Muscle layer of duodenum (tissue), 2 donors: ENCODE data around the gene ZNF354C.

ENCODE experiments used
- H3K27ac ChIP-seq: one replicate; pipeline ENCODE4 v1.7.0; 2013; ENCODE audit warnings: mild to moderate bottlenecking, low read length
- H3K27me3 ChIP-seq: one replicate; pipeline ENCODE4 v1.7.0; 2013; ENCODE audit warnings: low read depth, mild to moderate bottlenecking, control low read depth, low read length
- H3K36me3 ChIP-seq, 2 donors: one replicate each; pipeline ENCODE4 v1.7.0; 2013; ENCODE audit warnings: low read length in 2 of 2, control low read depth in 1 of 2, mild to moderate bottlenecking in 1 of 2; ENCODE audit not compliant: insufficient read depth in 2 of 2, control insufficient read depth in 1 of 2
- H3K4me1 ChIP-seq, 2 donors: one replicate each; pipeline ENCODE4 v1.7.0; 2013; ENCODE audit warnings: low read length in 2 of 2, mild to moderate bottlenecking in 2 of 2, control low read depth in 1 of 2, moderate library complexity in 1 of 2; ENCODE audit not compliant: insufficient read depth in 2 of 2, control insufficient read depth in 1 of 2
- H3K4me3 ChIP-seq, 2 donors: one replicate each; pipeline ENCODE4 v1.7.0; 2013; ENCODE audit warnings: low read length in 2 of 2, low read depth in 1 of 2, mild to moderate bottlenecking in 1 of 2
- H3K9me3 ChIP-seq, 2 donors: one replicate each; pipeline ENCODE4 v1.7.0; 2013; ENCODE audit warnings: low read length in 2 of 2, control low read depth in 1 of 2, mild to moderate bottlenecking in 1 of 2; ENCODE audit not compliant: control insufficient read depth in 1 of 2
- donor health status: healthy.

ZNF354C gene

DNA sequence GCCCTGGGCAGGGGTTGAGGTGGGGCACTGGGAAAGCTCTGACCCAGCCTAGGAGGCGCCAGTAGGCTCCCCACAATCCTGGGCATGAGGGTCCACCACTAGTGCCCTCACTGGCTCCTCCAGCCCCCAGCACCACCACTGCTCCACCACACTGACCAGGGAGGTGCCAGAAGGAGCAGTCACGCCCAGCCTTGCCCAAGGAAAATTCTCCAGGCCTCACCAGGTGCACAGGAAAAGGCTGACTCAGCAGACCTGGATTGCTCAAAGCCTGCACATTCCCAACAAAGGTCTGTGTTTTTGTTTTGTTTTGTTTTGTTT is 62.9 kb downstream of the ZNF354C start:
- H3K9me3 ChIP-seq: peaks cover 0 to 6% of the 10 kb centered on the region in 2 donors
- no peaks in the 10 kb centered on the region for H3K4me1 ChIP-seq
- no peaks in the 10 kb centered on the region for H3K27me3 ChIP-seq
- H3K27ac ChIP-seq: no peak overlapping the region
- H3K36me3 ChIP-seq: peaks cover 0 to 13% of the 10 kb centered on the region in 2 donors
- H3K4me3 ChIP-seq: no peak overlapping the region

DNA sequence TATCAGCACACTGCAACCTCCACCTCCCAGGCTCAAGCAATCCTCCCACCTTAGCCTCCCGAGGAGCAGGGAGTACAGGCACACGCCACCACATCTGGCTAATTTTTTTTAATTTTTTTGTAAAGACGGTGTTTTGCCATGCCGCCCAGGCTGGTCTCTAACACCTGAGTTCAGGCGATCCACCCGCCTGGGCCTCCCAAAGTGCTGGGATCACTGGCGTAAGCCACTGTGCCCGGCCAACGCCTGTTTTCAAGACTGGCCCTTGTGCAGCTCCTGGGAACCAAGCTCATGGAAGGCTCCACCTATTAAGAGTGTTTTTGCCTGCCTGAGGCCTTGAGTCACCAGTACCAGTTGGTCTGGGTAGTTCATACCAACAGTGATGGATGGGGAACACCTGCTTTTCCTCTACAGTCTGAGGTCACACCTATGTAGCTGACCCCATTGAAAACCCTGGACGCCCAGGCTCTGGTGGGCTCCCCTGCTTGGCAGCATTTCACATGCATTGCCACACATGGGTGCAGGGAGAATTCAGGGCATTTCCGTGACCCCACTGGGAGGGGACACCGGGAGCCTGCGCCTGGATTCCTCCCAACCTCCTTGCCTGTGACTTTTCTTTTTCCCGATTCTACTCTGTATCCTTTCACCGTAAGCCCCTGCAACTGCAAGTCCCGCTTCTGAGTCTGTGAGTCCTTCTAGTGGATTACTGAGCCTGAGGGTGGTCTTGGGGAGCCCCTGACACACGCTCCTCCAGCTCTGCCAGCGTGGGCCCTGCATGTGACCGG is 63.5 kb downstream of the ZNF354C start:
- peaks cover 0 to 13% of the 10 kb centered on the region in 2 donors for H3K36me3 ChIP-seq
- H3K9me3 ChIP-seq: peaks cover 0 to 6% of the 10 kb centered on the region in 2 donors
- no peak overlapping the region for H3K27ac ChIP-seq

GRCh38 chr5:179124273-179124852 is 64.2 kb downstream of the ZNF354C start:
- no peak overlapping the region for H3K4me3 ChIP-seq
- H3K9me3 ChIP-seq: peaks cover 0 to 6% of the 10 kb centered on the region in 2 donors
- H3K36me3 ChIP-seq: peaks cover 2 to 13% of the 10 kb centered on the region in 2 donors

More for the DNA sequence above, 63.5 kb downstream of the ZNF354C start:
- Histone ChIP-seq H3K4me3 (no peak overlapping the region), H3K27me3 (no peaks in the 10 kb centered on the region), H3K4me1 (no peaks in the 10 kb centered on the region)

GRCh38 chr5:179124853-179125788 is 64.9 kb downstream of the ZNF354C start:
- no peaks in the 10 kb centered on the region for H3K4me1 ChIP-seq
- H3K9me3 ChIP-seq: peaks cover 0 to 6% of the 10 kb centered on the region in 2 donors
- no peaks in the 10 kb centered on the region for H3K27me3 ChIP-seq
- peaks cover 3 to 13% of the 10 kb centered on the region in 2 donors for H3K36me3 ChIP-seq
- no peak overlapping the region for H3K27ac ChIP-seq
- H3K4me3 ChIP-seq: no peak overlapping the region

More at GRCh38 chr5:179124273-179124852, 64.2 kb downstream of the ZNF354C start:
- H3K27ac ChIP-seq: no peak overlapping the region
- H3K4me1 ChIP-seq: no peaks in the 10 kb centered on the region
- H3K27me3 ChIP-seq: no peaks in the 10 kb centered on the region

- Histone ChIP-seq H3K9me3 (peaks cover 0 to 4% of the 10 kb centered on the region in 2 donors), H3K36me3 (peaks cover 3 to 13% of the 10 kb centered on the region in 2 donors), H3K4me1 (no peaks in the 10 kb centered on the region), H3K4me3 (no peak overlapping the region), H3K27ac (no peak overlapping the region), H3K27me3 (no peaks in the 10 kb centered on the region)
Measured at GRCh38 chr5:179125789-179126505, 65.8 kb downstream of the ZNF354C start.

- no peaks in the 10 kb centered on the region for H3K4me1 ChIP-seq
- H3K36me3 ChIP-seq: peaks cover 3 to 14% of the 10 kb centered on the region in 2 donors
- peaks cover 0 to 2% of the 10 kb centered on the region in 2 donors for H3K9me3 ChIP-seq
- H3K27me3 ChIP-seq: no peaks in the 10 kb centered on the region
- H3K4me3 ChIP-seq: no peak overlapping the region
- no peak overlapping the region for H3K27ac ChIP-seq
Measured at GRCh38 chr5:179126506-179126991, 66.4 kb downstream of the ZNF354C start.

GRCh38 chr5:179127136-179128040 is 67.2 kb downstream of the ZNF354C start:
- H3K9me3 ChIP-seq: peaks cover 0 to 2% of the 10 kb centered on the region in 2 donors
- no peak overlapping the region for H3K4me3 ChIP-seq
- no peaks in the 10 kb centered on the region for H3K4me1 ChIP-seq
- no peak overlapping the region for H3K27ac ChIP-seq
- H3K36me3 ChIP-seq: peaks cover 3 to 17% of the 10 kb centered on the region in 2 donors
- no peaks in the 10 kb centered on the region for H3K27me3 ChIP-seq

GRCh38 chr5:179128041-179128365 is 67.8 kb downstream of the ZNF354C start:
- Histone ChIP-seq H3K27me3 (no peaks in the 10 kb centered on the region), H3K9me3 (peaks cover 0 to 2% of the 10 kb centered on the region in 2 donors), H3K4me3 (no peak overlapping the region), H3K36me3 (peaks cover 3 to 17% of the 10 kb centered on the region in 2 donors), H3K4me1 (no peaks in the 10 kb centered on the region), H3K27ac (no peak overlapping the region)

DNA sequence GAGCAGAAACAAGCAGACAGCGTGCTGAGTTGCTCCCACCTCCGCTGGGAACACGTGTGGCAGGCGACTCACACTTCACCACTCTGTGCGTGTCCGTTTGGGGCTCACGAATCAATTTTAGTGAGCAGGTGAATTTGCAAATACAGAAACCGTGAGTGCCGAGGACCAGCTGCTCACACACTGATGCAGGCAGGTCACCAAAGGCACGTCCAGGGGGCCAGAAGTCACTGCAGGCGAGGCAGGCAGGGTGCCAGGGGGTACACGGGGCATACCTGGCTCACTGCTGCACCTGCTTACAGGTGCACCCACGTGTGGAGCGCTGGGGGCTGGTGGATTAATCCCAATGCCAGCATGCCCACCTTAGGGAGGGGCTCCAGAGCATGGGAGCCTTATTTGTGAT is 68.8 kb downstream of the ZNF354C start:
- H3K36me3 ChIP-seq: peaks cover 3 to 17% of the 10 kb centered on the region in 2 donors
- no peaks in the 10 kb centered on the region for H3K27me3 ChIP-seq
- H3K4me1 ChIP-seq: no peaks in the 10 kb centered on the region
- no peak overlapping the region for H3K4me3 ChIP-seq
- no peaks in the 10 kb centered on the region for H3K9me3 ChIP-seq
- no peak overlapping the region for H3K27ac ChIP-seq

- H3K27ac ChIP-seq: no peak overlapping the region
- H3K4me3 ChIP-seq: no peak overlapping the region
- peaks cover 3 to 17% of the 10 kb centered on the region in 2 donors for H3K36me3 ChIP-seq
- H3K9me3 ChIP-seq: no peaks in the 10 kb centered on the region
- no peaks in the 10 kb centered on the region for H3K4me1 ChIP-seq
- H3K27me3 ChIP-seq: no peaks in the 10 kb centered on the region
Measured at GRCh38 chr5:179129607-179130071, 69.5 kb downstream of the ZNF354C start.
